Mammary epithelial cell (primary cell): ENCODE results near the gene SCUBE1.

Source experiments
- CTCF ChIP-seq, 2 donors: IDR thresholded peaks in 1 of 2; conservative IDR thresholded peaks in 1 of 2; 2 replicates each; pipeline ENCODE4 v1.5.1; 2011 to 2012; ENCODE audit warnings: inconsistent platforms in 2 of 2, low read length in 2 of 2, mild to moderate bottlenecking in 2 of 2, control low read depth in 1 of 2, low read depth in 1 of 2; ENCODE audit not compliant: insufficient read depth in 1 of 2; ENCODE audit errors: extremely low read depth in 1 of 2
- EZH2 ChIP-seq: IDR thresholded peaks from 2 replicates; pipeline ENCODE4 v1.6.1; 2012; ENCODE audit warnings: low read length, inconsistent platforms, borderline replicate concordance

GRCh38 chr22:43356881-43357280 lies 13.7 kb upstream of the SCUBE1 start:
- TF ChIP-seq CTCF (conservative IDR thresholded peaks at IDR 0.05 in 1 of 2, IDR thresholded peaks at IDR 0.05 in 1 of 2; ENCODE audit: extremely low read depth in 1 of 2, insufficient read depth in 1 of 2, low read depth in 1 of 2, low read length in 2 of 2) (no peak), EZH2 (no peak)
